ENCODE measurements around the gene SNX33. TPM values are rescaled to one million over a fixed set of nuclear protein-coding genes. Genes with fewer than 3 reads are reported as not detected.
A peak's percentile ranks its signal among the peaks of the same experiment; 100 is the strongest.

The SNX33 gene
- total RNA-seq, 1 donor from 2014 or later, result 36.3 TPM

GRCh38 chr15:75606711-75607699 is 40.7 kb upstream of the SNX33 start:
- no peaks in the 10 kb centered on the region for H3K9me3 Mint-ChIP-seq (ENCODE audit: unreplicated experiment)
- no peak overlapping the region for H3K27ac Mint-ChIP-seq (ENCODE audit: unreplicated experiment)
- no peak for DNase-seq (ENCODE audit: extremely low spot score, unreplicated experiment)
- peaks cover 45% of the 10 kb centered on the region for H3K36me3 Mint-ChIP-seq (ENCODE audit: unreplicated experiment)
- peaks cover 3% of the 10 kb centered on the region for H3K4me1 Mint-ChIP-seq (ENCODE audit: unreplicated experiment)
- no peak overlapping the region for H3K4me3 Mint-ChIP-seq (ENCODE audit: unreplicated experiment)
- H3K27me3 Mint-ChIP-seq (ENCODE audit: unreplicated experiment), result no peaks in the 10 kb centered on the region
- TF ChIP-seq, protein P1, sequence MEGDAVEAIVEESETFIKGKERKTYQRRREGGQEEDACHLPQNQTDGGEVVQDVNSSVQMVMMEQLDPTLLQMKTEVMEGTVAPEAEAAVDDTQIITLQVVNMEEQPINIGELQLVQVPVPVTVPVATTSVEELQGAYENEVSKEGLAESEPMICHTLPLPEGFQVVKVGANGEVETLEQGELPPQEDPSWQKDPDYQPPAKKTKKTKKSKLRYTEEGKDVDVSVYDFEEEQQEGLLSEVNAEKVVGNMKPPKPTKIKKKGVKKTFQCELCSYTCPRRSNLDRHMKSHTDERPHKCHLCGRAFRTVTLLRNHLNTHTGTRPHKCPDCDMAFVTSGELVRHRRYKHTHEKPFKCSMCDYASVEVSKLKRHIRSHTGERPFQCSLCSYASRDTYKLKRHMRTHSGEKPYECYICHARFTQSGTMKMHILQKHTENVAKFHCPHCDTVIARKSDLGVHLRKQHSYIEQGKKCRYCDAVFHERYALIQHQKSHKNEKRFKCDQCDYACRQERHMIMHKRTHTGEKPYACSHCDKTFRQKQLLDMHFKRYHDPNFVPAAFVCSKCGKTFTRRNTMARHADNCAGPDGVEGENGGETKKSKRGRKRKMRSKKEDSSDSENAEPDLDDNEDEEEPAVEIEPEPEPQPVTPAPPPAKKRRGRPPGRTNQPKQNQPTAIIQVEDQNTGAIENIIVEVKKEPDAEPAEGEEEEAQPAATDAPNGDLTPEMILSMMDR (IDR thresholded peaks at IDR 0.05), result no peak

GRCh38 chr15:75616766-75617165 is 30.9 kb upstream of the SNX33 start:
- Mint-ChIP-seq H3K9me3 (ENCODE audit: unreplicated experiment) (no peaks in the 10 kb centered on the region), H3K36me3 (ENCODE audit: unreplicated experiment) (peaks cover 36% of the 10 kb centered on the region), H3K27ac (ENCODE audit: unreplicated experiment) (no peak overlapping the region), H3K4me1 (ENCODE audit: unreplicated experiment) (peaks cover 24% of the 10 kb centered on the region), H3K4me3 (ENCODE audit: unreplicated experiment) (no peak overlapping the region), H3K27me3 (ENCODE audit: unreplicated experiment) (no peaks in the 10 kb centered on the region)
- no peak for DNase-seq (ENCODE audit: extremely low spot score, unreplicated experiment)
- TF ChIP-seq, protein P1 (IDR thresholded peaks at IDR 0.05), result no peak

DNA sequence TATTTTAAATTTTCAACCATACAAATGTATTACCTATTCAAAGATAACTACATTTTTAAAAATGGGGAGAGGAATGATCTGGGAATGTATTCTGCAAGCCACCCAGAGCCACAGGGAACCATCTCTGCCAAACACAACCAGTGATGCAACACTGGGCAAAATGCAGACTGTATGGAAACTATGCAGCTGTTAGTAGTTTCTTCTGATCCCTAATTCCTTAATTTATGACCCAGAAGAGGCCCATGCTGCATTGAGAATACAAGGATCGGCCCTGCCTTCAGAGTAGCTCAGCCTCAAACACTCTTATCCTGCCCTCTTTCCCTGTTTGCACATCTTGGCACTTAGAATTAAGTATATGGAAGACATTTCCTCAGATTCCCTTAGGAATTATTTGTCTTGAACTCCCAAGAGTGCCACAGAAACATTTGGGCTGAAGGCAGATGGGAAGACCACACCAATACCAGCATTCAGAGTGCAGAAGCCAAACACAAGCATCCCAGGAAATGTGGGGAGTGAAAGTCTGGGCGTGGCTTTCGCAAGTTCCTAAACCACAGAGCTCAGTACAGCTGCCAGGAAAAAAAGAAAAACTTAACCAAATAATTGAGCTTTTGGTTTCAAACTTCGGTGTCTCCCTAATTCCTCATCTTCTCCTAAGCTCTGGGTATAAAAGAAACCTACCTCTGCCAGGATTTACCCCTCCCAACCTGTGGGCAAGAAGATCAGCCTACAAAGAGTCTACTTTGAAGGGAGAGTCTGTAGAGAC is 27.5 kb upstream of the SNX33 start:
- TF ChIP-seq, protein P1 (IDR thresholded peaks at IDR 0.05), result no peak
- peaks cover 18% of the 10 kb centered on the region for H3K36me3 Mint-ChIP-seq (ENCODE audit: unreplicated experiment)
- DNase-seq (ENCODE audit: extremely low spot score, unreplicated experiment), result no peak
- H3K27ac Mint-ChIP-seq (ENCODE audit: unreplicated experiment), result peak overlapping the region; percentile 94
- H3K9me3 Mint-ChIP-seq (ENCODE audit: unreplicated experiment), result no peaks in the 10 kb centered on the region
- peak overlapping the region; percentile 69 for H3K4me3 Mint-ChIP-seq (ENCODE audit: unreplicated experiment)
- H3K4me1 Mint-ChIP-seq (ENCODE audit: unreplicated experiment), result peaks cover 32% of the 10 kb centered on the region
- H3K27me3 Mint-ChIP-seq (ENCODE audit: unreplicated experiment), result no peaks in the 10 kb centered on the region

DNA sequence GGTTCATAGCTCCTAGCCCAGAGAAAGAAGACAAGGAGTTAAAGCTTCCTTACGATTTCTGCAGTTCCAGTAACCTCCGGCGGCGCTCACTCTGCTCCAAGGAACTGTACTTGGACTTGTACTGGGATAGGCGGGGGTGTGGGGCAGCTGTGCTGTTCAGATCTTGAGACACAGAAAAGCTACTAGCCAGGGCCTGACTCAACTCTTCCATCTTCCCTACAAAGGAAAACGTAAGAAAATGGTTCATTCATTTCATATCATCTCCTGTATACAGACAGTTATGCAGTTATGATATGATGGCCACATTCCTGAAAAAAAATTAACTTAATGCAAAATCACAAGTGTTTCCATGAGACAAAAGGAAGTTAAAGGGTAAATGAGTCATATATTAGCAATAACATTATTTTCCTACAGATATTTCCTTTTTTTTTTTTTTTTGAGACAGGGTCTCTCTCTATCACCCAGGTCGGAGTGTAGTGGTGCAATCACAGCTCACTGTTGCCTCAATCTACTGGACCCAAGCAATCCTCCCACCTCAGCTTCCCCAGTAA is 26.8 kb upstream of the SNX33 start:
- Mint-ChIP-seq H3K36me3 (ENCODE audit: unreplicated experiment) (peaks cover 14% of the 10 kb centered on the region), H3K4me3 (ENCODE audit: unreplicated experiment) (peak overlapping the region; percentile 69), H3K4me1 (ENCODE audit: unreplicated experiment) (peaks cover 32% of the 10 kb centered on the region), H3K27me3 (ENCODE audit: unreplicated experiment) (no peaks in the 10 kb centered on the region), H3K27ac (ENCODE audit: unreplicated experiment) (peak overlapping the region; percentile 94), H3K9me3 (ENCODE audit: unreplicated experiment) (no peaks in the 10 kb centered on the region)
- TF ChIP-seq, protein P1 (IDR thresholded peaks at IDR 0.05), result peak; percentile 48
- DNase-seq (ENCODE audit: extremely low spot score, unreplicated experiment), result peak; percentile 88

All from osteocyte (in vitro differentiated cells).